ENCODE data around the gene KCNIP1. TPM values are rescaled to one million over a fixed set of nuclear protein-coding genes. Genes with fewer than 3 reads are reported as not detected.

KCNIP1 gene
- total RNA-seq, 1 experiment from 2014 or later: not detected

DNA sequence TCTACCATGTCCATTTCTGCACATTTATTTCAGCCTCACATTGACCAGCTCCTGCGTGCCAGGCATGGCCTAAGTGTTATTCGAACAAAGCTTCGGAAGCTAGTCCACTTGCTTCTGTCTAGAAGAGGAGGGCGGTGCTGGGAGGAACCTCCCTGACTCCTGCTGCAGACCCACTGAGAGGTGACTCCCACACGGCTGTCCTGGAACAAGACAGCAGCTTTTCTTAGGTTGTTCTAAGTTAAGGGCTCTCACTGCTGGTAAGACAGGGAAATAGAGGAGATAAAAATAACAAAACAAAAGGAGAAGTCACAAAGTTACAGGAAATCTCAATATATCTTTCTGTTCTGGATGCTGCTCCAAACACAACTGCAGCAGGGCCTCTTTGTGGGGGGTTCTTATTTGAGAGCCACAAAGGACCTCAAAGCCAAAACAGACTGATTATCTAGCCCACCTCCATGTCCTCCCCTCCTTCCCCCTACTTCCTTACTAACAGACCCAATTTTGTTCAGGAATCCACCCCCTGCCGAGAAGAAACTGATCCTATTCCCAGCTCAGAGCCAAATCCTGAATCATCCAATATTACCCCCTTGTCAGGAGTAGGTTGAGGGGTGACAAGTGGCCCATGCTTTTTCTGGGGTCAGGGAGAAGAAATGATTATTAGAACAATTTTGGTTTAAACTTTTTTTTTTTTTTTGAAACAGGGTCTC, 28.4 kb upstream of the KCNIP1 start:
- BruUV-seq (replicated peaks): no TSS peak
- intact Hi-C loops (cut with micrococcal nuclease; ENCODE audit: unreplicated experiment): loop anchor here (5.0 kb wide), 1 partner anchor 38 kb away; no protein-coding TSS in a partner anchor
- no peak overlapping the region for H3K4me3 Mint-ChIP-seq (ENCODE audit: low read depth, unreplicated experiment)
- H3K9me3 Mint-ChIP-seq (ENCODE audit: low read depth, unreplicated experiment): no peaks in the 10 kb centered on the region
- H3K36me3 Mint-ChIP-seq (ENCODE audit: insufficient read depth, unreplicated experiment): no peaks in the 10 kb centered on the region
- TF ChIP-seq, protein P1, sequence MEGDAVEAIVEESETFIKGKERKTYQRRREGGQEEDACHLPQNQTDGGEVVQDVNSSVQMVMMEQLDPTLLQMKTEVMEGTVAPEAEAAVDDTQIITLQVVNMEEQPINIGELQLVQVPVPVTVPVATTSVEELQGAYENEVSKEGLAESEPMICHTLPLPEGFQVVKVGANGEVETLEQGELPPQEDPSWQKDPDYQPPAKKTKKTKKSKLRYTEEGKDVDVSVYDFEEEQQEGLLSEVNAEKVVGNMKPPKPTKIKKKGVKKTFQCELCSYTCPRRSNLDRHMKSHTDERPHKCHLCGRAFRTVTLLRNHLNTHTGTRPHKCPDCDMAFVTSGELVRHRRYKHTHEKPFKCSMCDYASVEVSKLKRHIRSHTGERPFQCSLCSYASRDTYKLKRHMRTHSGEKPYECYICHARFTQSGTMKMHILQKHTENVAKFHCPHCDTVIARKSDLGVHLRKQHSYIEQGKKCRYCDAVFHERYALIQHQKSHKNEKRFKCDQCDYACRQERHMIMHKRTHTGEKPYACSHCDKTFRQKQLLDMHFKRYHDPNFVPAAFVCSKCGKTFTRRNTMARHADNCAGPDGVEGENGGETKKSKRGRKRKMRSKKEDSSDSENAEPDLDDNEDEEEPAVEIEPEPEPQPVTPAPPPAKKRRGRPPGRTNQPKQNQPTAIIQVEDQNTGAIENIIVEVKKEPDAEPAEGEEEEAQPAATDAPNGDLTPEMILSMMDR (IDR thresholded peaks at IDR 0.05; ENCODE audit: unreplicated experiment): no peak
- H3K27ac Mint-ChIP-seq (ENCODE audit: unreplicated experiment): no peak overlapping the region
- no peak for DNase-seq
- H3K27me3 Mint-ChIP-seq (ENCODE audit: unreplicated experiment): no peaks in the 10 kb centered on the region
- CTCF ChIA-PET: interaction anchor here (0.7 to 1.1 kb wide), 2 partner anchors 9 to 39 kb away, joined by 3 read pairs; no protein-coding TSS in a partner anchor
- peaks cover 22% of the 10 kb centered on the region for H3K4me1 Mint-ChIP-seq (ENCODE audit: low read depth, unreplicated experiment)

DNA sequence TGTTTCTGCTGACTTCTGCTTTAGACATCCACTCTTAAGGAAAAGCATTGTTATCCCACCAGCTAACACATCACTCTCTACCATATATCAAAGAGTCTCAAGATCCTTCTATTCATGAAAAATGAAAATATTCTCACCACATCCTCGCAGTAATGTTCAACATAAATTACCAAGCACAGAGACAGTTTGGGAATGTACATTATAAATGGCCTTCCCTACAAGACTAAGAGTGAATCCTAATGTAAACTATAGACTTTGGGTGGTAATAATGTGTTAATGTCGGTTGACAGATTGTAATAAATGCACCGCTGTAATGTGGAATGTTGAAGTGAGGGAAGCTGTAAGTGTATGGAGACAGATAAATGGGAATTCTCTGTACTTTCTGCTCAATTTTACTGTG, 27.1 kb upstream of the KCNIP1 start:
- Mint-ChIP-seq H3K36me3 (ENCODE audit: insufficient read depth, unreplicated experiment) (no peaks in the 10 kb centered on the region), H3K4me1 (ENCODE audit: low read depth, unreplicated experiment) (peaks cover 31% of the 10 kb centered on the region), H3K27me3 (ENCODE audit: unreplicated experiment) (no peaks in the 10 kb centered on the region), H3K4me3 (ENCODE audit: low read depth, unreplicated experiment) (no peak overlapping the region), H3K9me3 (ENCODE audit: low read depth, unreplicated experiment) (no peaks in the 10 kb centered on the region), H3K27ac (ENCODE audit: unreplicated experiment) (no peak overlapping the region)
- DNase-seq: no peak
- no TSS peak for BruUV-seq (replicated peaks)
- intact Hi-C loops (cut with micrococcal nuclease; ENCODE audit: unreplicated experiment): loop anchor here (5.0 kb wide), 1 partner anchor 39 kb away; no protein-coding TSS in a partner anchor
- TF ChIP-seq, protein P1 (IDR thresholded peaks at IDR 0.05; ENCODE audit: unreplicated experiment): no peak
- CTCF ChIA-PET: no interaction called here

DNA sequence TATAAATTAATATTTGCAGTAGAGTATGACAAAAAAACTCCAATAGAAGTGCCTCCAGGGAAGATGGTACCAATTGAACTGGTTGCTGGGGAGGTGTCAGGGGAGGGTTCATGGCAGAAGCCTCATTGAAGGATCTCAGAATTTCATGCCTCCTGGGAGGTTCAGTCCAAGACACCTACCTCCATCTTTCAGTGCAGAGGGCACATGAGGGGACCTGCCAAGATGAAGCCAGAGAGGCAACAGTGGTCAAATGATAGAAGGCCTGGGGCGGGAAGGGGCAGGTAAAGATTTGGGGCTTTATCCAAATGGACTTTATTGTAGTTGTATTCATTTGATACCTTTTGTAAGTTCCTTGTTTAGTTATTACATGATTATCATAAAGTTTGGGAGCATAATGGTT, 25.9 kb upstream of the KCNIP1 start:
- no TSS peak for BruUV-seq (replicated peaks)
- CTCF ChIA-PET: interaction anchor here (1.4 kb wide), 1 partner anchor 9 kb away, joined by 4 read pairs; no protein-coding TSS in a partner anchor
- Mint-ChIP-seq H3K36me3 (ENCODE audit: insufficient read depth, unreplicated experiment) (no peaks in the 10 kb centered on the region), H3K4me3 (ENCODE audit: low read depth, unreplicated experiment) (no peak overlapping the region), H3K27ac (ENCODE audit: unreplicated experiment) (no peak overlapping the region), H3K27me3 (ENCODE audit: unreplicated experiment) (no peaks in the 10 kb centered on the region), H3K9me3 (ENCODE audit: low read depth, unreplicated experiment) (no peaks in the 10 kb centered on the region), H3K4me1 (ENCODE audit: low read depth, unreplicated experiment) (peaks cover 31% of the 10 kb centered on the region)
- no peak for DNase-seq
- TF ChIP-seq, protein P1 (IDR thresholded peaks at IDR 0.05; ENCODE audit: unreplicated experiment): no peak
- intact Hi-C loops (cut with micrococcal nuclease; ENCODE audit: unreplicated experiment): loop anchor here (5.0 kb wide), 1 partner anchor 41 kb away; no protein-coding TSS in a partner anchor

DNA sequence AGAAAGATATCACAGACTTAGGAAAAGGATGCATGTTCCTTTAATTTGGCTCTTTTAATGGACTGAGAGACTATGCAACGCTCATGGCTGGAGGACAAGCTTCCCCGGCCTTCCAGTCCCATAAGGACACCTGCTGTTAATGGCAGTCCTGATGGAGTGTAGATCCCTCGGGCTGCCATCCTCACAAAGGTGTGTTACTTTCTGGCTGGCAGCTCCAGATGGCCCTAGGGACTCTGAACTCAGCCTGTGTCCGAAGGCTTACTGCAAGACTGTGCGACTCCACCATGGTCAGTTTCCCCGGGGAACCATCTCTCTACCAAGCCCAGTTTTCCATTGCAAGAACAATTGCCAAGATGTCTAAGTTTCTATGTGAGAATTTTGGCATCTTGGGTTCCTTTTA, 25.5 kb upstream of the KCNIP1 start:
- no TSS peak for BruUV-seq (replicated peaks)
- intact Hi-C loops (cut with micrococcal nuclease; ENCODE audit: unreplicated experiment): loop anchor here (5.0 kb wide), 1 partner anchor 41 kb away; no protein-coding TSS in a partner anchor
- Mint-ChIP-seq H3K27me3 (ENCODE audit: unreplicated experiment) (no peaks in the 10 kb centered on the region), H3K4me1 (ENCODE audit: low read depth, unreplicated experiment) (peaks cover 32% of the 10 kb centered on the region), H3K9me3 (ENCODE audit: low read depth, unreplicated experiment) (no peaks in the 10 kb centered on the region), H3K4me3 (ENCODE audit: low read depth, unreplicated experiment) (no peak overlapping the region), H3K36me3 (ENCODE audit: insufficient read depth, unreplicated experiment) (no peaks in the 10 kb centered on the region), H3K27ac (ENCODE audit: unreplicated experiment) (no peak overlapping the region)
- TF ChIP-seq, protein P1 (IDR thresholded peaks at IDR 0.05; ENCODE audit: unreplicated experiment): no peak
- no peak for DNase-seq
- CTCF ChIA-PET: interaction anchor here (1.4 to 2.0 kb wide), 3 partner anchors 9 to 137 kb away, joined by 4 to 5 read pairs (median 5); no protein-coding TSS in a partner anchor
